ENCODE data around the gene MFAP2. TPM values are rescaled to one million over a fixed set of nuclear protein-coding genes. Genes with fewer than 3 reads are reported as not detected.

MFAP2 gene
- total RNA-seq, 1 experiment from 2014 or later, result 22.7 TPM

- ChIA-PET POLR2A (interaction anchor here (0.6 kb wide), 1 partner anchor 8 kb away, joined by 3 read pairs; no protein-coding TSS in a partner anchor), CTCF (no interaction called here)
- Histone ChIP-seq H3K9me3 (no peaks in the 10 kb centered on the region), H3K4me1 (no peaks in the 10 kb centered on the region), H3K4me3 (ENCODE audit: low read depth, low read length) (no peak overlapping the region), H3K36me3 (ENCODE audit: control insufficient read depth, insufficient read depth, low read length) (no peaks in the 10 kb centered on the region), H3K27me3 (replicated peaks; ENCODE audit: control insufficient read depth, insufficient read depth, low read length) (no peaks in the 10 kb centered on the region)
- TF ChIP-seq CTCF (IDR thresholded peaks at IDR 0.05; ENCODE audit: insufficient read depth in 1 of 2, low read depth in 1 of 2, low read length in 1 of 2, severe bottlenecking in 1 of 2, unreplicated experiment in 1 of 2), result no peak
- DNase-seq, result no peak
- intact Hi-C loops (cut with micrococcal nuclease; ENCODE audit: unreplicated experiment), result no loop called here
- no TSS peak for BruUV-seq (replicated peaks)
- Mint-ChIP-seq H3K9me3 (ENCODE audit: unreplicated experiment) (no peaks in the 10 kb centered on the region), H3K27ac (ENCODE audit: unreplicated experiment) (no peak overlapping the region), H3K4me3 (ENCODE audit: unreplicated experiment) (no peak overlapping the region), H3K27me3 (ENCODE audit: insufficient read depth, unreplicated experiment) (no peaks in the 10 kb centered on the region), H3K36me3 (ENCODE audit: insufficient read depth, unreplicated experiment) (no peaks in the 10 kb centered on the region), H3K4me1 (ENCODE audit: low read depth, unreplicated experiment) (peaks cover 9% of the 10 kb centered on the region)
Observed at GRCh38 chr1:16925635-16926490, 54.6 kb downstream of the MFAP2 start.

- peaks cover 9% of the 10 kb centered on the region for H3K4me1 Mint-ChIP-seq (ENCODE audit: low read depth, unreplicated experiment)
Observed at GRCh38 chr1:16924919-16925477, 55.4 kb downstream of the MFAP2 start.

More at GRCh38 chr1:16924919-16925477, 55.4 kb downstream of the MFAP2 start:
- H3K4me1 ChIP-seq, result no peaks in the 10 kb centered on the region
- no peaks in the 10 kb centered on the region for H3K36me3 ChIP-seq (ENCODE audit: control insufficient read depth, insufficient read depth, low read length)
- peak; percentile 20 to 36 for TF ChIP-seq CTCF (IDR thresholded peaks at IDR 0.05; ENCODE audit: insufficient read depth in 1 of 2, low read depth in 1 of 2, low read length in 1 of 2, severe bottlenecking in 1 of 2, unreplicated experiment in 1 of 2)
- Mint-ChIP-seq H3K9me3 (ENCODE audit: unreplicated experiment) (no peaks in the 10 kb centered on the region), H3K27me3 (ENCODE audit: insufficient read depth, unreplicated experiment) (no peaks in the 10 kb centered on the region), H3K4me3 (ENCODE audit: unreplicated experiment) (no peak overlapping the region), H3K36me3 (ENCODE audit: insufficient read depth, unreplicated experiment) (no peaks in the 10 kb centered on the region), H3K27ac (ENCODE audit: unreplicated experiment) (no peak overlapping the region)
- intact Hi-C loops (cut with micrococcal nuclease; ENCODE audit: unreplicated experiment), result no loop called here
- H3K9me3 ChIP-seq, result no peaks in the 10 kb centered on the region
- no peaks in the 10 kb centered on the region for H3K27me3 ChIP-seq (replicated peaks; ENCODE audit: control insufficient read depth, insufficient read depth, low read length)
- ChIA-PET POLR2A (interaction anchor here (0.6 kb wide), 1 partner anchor 9 kb away, joined by 3 read pairs; no protein-coding TSS in a partner anchor), CTCF (no interaction called here)
- no TSS peak for BruUV-seq (replicated peaks)
- DNase-seq, result peak in 1 of 2 experiments; percentile 40
- no peak overlapping the region for H3K4me3 ChIP-seq (ENCODE audit: low read depth, low read length)

Other genes starting within 250 kb of the MFAP2 start
- gene RNU1-4, start 240.1 kb downstream of the MFAP2 start, total RNA-seq (2022), result 1,622 and 1,638 TPM in 2 replicates
- gene RNU1-2, start 84.6 kb downstream of the MFAP2 start, total RNA-seq (2022), result 1,622 and 1,638 TPM in 2 replicates
- 7.6 and 9.1 TPM in 2 replicates for gene CROCC, start 58.7 kb downstream of the MFAP2 start, total RNA-seq (2022)
- gene ATP13A2, start 31.3 kb upstream of the MFAP2 start, total RNA-seq (2022), result 58.4 and 61.6 TPM in 2 replicates
- 85.1 and 91.5 TPM in 2 replicates for gene SDHB, start 73.4 kb upstream of the MFAP2 start, total RNA-seq (2022)
- gene PADI2, start 138.8 kb upstream of the MFAP2 start, total RNA-seq (2022), result 0.73 and 0.84 TPM in 2 replicates
- gene PADI1, start 224.5 kb upstream of the MFAP2 start, total RNA-seq (2022), result not detected in 2 replicates